GM21367 (cell line): ENCODE data around the gene NLRP6.

ENCODE experiments used
- ATAC-seq: cut with Tn5 transposase; IDR thresholded peaks from one replicate; pipeline ENCODE4 v1.9.1; 2021; ENCODE audit not compliant: unreplicated experiment

NLRP6 gene

DNA sequence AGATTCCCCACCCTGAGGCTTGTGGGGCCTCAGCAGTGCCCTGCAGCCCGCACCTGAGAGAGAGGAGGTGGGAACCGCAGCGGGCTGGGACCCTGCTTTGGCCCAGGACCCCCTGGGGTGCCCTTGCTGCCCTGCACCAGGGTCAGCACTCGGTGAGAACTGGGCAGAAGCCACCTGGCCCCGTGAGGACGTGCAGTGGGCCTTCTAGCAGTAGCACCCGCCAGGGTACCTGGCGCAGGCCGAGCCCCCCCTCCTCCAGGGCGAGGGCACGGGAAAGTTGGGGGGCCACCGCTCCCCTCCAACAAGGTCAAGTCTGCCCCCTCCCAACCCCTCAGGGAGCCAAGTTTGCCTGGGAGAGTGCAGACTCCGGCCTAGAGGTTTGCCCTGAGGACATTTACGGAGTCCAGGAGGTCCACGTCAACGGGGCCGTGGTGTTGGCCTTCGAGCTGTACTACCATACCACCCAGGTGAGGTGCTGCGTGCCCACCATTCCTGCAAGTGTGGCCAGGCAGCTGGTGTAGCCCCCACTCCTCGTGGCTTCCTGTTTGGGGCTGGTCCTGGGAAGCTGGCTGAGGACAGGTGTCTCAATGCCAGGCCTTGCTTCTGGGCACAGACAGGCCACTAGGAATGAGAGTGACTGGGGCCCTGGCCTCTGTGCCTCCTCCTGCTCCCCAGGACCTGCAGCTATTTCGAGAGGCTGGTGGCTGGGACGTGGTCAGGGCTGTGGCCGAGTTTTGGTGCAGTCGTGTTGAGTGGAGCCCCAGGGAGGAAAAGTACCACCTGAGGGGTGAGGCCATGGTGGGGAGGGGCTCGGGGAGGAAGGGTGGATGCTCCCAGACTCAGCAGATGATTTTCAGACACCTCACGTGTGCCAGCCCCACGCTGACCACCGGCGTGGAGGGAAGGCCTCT is 14.3 kb downstream of the NLRP6 start:
- no peak for ATAC-seq

DNA sequence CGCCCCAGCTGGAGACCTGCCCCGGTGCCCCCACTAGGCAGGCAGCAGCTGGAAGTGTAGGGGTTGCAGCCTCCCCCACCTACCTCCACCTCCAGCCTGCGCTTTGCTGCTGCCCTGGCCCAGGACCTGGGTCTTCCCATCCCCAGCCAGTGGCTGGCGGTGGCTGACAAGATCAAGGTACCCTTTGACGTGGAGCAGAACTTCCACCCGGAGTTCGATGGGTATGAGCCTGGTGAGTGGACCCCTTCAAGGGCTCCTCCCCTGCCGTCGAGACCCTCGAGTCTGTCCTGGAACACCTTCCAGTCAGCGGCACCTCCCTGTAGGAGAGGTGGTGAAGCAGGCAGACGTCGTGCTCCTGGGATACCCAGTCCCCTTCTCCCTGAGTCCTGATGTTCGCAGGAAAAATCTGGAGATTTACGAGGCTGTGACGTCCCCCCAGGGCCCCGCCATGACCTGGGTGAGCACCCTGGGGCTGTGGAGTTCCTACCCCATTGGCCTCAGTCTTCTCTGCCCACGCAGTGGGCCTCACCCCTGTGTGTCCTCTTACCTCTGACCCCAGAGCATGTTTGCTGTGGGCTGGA is 15.2 kb downstream of the NLRP6 start:
- no peak for ATAC-seq

DNA sequence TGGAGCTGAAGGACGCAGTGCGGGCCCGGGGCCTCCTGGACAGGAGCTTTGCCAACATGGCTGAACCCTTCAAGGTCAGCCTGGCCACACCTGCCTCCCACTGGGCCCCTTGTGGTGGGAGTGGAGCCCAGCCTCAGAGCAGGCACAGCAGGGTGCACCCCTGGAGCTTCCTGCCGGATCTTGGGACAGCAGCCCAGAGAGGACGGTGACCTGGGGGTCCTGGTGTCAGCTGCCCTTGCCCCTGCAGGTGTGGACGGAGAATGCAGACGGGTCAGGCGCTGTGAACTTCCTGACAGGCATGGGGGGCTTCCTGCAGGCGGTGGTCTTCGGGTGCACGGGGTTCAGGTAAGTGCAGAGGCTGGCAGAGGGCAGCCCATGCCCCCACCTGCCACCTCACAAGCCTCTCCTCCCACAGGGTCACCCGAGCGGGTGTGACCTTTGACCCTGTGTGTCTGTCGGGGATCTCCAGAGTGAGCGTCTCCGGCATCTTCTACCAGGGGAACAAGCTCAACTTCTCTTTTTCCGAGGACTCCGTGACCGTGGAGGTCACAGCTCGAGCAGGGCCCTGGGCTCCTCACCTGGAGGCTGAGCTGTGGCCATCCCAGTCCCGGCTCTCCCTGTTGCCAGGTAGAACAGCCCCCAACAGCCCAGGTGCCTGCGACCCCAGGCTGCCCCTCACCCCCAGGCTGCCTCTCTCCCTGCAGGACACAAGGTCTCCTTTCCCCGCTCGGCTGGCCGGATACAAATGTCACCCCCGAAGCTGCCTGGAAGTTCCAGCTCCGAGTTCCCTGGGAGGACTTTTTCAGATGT is 15.8 kb downstream of the NLRP6 start:
- ATAC-seq: no peak

DNA sequence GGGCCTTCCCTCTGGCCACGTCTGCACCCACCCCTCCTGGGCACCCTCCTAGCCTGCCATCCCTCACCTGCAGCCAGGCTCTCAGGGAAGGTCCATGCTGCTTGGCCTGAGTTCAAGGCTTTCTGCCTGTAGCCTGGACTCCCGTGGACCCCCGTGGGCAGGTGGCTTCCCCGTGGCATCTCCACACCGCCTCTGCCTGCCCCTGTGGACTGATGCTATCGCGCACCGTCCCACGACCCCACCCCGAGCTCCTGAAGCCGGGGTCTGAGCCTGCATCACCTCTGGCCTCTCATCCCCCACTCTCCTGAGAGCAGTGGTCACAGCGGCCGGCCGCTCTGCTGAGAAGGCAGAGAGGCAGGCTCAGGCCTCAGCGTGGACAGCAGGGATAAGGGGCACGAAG is 16.6 kb downstream of the NLRP6 start:
- no peak for ATAC-seq

DNA sequence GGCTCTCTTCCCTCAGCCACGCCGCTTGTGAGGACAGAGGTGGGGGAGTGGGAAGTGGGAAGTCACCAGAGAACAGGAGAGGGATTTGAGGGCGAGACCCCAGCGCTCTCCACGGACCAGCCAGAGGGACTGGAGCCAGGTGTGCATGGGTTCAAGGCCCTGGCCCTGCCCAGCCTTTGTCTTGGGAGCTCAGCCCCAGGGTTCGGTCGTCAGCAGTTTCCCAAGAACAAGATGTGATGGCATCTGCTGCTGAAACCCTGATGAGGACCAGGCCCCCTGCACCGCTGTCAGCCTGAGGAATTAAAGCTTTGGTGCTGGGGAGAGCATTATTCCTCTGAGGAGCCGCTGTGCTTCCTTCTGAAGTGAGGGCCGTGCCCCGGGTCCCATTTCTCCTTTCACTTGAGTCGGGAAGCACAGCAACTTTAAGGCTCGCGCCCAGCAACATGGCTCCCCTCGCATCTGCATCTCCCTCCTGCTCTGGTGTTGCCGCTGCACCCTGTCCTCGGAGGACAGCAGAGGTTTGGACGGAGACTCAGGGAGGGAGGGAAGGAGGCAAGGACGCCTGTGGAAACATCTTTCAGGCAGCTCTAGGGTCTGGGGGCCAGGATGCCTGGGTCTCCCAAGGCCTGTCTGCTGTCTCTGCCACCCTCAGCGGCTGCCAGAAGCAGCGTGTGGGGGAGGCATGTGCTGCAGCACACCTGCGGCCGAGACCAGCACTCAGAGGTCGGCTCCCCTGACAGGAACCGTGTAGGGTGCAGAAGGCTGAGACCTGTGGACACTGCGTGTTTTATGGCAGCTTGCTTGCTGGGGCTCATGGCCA is 17.4 kb downstream of the NLRP6 start:
- no peak for ATAC-seq

DNA sequence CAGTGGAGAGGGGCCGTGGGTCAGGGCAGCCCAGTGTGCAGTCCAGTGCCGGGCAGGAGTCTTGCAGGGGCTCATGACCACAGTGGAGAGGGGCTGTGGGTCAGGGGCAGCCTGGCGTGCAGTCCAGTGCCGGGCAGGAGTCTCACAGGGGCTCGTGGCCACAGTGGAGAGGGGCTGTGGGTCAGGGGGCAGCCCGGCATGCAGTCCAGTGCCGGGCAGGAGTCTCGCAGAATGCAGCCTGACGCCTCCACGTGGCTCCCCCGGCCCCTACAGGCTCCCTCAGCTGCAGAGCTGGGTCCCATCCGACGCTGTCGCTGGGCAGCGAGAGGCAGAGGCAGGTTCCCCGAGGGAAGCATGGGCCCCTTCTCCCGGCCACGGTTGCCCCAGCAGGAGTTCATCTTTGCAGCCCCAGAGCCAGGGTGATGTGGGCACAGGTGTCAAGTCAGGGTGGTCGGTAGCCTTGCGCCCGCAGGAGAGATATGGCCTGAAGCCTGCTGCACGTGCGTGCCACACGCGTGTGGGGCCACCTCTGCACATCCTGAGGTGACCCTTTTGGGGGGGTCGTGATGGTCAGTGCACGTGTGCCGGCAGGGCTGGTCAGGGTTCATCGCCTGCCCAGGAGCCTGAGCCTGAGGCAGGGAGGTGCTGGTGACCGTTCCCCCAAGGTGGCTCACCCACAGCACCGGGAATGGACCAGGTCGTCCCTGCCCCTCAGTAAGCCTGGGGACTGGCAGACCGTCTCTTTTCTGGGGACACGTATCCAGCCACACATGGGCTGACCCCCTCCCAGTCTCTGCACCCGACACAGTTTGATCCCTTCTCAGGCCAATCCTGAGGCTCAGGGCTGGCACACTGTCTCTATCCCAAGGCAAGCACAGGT is 18.2 kb downstream of the NLRP6 start:
- ATAC-seq: no peak

DNA sequence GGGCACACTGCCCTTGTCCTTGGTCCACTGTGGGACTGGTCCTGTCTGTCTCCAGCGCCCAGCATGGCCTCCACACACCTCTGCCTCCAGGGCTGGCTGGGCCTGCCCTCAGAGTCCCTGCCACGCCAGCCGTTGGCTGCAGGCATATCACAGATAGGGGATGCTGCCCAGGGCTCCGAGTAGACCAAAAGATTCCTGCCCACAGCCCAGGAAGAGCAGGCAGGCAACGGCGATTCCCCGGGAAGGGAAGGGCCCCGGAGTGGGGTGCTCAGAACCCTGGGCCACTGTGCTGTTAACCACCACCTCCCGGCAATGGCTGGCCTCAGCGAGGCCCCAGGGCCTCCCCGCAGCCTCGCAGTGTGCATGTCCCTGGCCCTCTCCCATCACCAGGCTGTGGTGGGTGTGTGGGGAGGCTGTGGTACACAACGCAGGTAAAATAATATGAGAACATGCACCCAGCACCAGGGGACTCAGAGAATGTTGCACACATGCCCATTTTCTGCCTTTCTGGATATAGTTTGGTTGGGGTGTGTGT is 18.9 kb downstream of the NLRP6 start:
- no peak for ATAC-seq

DNA sequence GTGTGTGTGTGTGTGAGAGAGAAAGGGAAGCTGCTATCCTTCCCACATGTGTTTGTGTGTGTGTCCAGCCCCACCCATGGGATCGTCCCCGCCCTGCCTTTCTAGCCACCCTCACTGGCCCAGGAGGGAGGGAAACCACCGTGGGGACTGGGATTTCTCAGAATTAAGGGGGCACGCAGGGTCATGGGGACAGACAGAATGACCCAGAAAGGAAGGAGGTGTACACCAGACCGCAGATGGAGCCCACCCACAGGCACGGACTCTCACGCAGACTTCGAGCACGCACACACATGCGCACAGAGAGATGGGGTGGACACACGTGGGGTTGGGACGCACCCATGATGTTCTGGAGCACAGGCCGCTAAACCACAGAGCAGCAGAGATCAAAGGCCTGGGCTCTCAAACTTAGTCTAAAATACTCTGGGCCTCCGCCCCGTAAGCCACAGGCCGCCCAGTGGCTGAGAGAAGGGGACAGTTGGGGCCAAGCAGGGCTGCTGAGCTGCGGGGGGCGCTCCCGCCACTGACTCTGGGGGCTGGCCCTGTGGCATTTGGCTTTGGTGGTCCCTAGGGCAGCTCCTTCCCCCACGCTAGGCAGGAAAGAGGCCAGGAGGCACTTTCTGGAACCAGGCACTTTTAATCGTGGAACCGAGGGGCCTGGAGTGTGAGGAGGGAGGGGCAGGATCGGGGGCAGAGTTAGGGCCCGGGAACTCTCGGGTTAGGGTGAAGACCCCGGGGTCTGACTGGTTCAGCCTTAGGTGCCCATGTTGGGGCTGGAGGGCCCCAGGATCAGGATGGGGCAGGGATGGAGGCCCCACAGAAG is 19.6 kb downstream of the NLRP6 start:
- no peak for ATAC-seq

DNA sequence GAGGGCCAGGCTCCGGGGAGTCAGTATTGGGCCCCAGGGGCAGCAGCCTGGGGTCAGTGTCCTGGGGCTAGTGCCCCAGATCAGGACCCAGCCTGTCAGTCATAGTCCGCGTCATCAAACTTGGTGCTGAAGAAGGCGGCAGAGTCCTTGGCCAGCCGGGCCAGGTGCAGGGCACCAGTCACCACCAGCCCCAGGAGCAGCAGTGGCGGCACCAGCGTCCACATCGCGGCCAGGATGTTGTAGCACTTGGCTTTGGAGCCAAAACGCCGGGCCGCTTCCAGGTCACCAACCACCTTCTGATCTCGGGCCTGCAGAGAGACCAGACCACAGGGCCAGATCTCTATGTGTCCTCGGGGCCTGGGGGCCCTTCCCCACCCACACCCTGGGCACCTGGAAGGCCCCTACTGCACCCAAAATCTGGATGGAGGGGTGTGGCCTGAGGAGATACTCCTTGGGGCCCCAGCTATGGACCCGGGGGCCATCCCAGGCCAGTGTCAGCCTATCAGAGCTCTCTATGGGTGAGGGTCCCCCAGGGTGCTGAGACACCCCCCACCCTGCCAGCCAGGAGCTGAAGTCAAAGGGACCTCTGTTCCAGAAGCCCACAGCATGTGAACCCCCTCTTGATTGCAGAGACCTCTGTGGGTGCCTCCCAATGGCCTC is 20.3 kb downstream of the NLRP6 start:
- ATAC-seq: no peak

DNA sequence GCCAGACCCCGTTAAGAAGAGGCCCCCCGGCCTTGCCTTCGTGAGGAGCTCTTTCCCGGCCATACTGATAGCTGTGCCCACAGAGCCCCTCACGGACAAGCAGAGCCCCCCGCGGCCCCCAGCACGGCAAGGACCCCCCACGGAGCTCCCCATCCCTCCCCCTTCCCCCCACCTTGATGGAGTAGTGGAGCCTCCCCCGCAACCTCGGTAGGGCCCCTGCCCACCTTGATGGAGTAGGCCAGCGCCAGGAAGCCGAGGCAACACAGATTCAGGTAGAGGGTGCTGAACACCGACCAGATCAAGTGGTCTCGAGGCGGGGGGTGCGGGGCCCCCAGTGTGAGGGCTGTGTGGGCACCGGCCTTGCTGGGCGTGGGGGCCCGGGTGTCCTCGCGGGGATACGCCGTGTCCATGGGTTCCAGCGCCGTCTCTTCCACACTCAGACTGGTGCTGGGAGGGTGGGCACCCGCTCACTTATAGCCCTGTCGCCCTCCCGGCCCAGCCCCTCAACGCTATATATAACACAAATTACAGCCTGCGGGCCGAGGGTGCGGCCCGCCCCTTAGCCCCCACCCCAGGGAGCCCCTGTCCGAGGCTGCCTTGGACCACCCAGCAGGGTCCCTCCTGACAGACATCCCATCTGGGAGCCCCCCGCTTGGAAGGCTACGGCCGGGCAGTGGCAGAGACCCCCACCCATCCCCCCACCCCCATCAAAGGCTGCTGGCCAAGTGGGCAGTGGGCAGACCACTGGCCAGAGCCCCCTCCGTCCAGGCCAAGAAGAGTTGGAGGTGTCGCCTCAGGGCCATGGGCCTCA is 21.1 kb downstream of the NLRP6 start, which contains the start of gene IFITM5:
Gene IFITM5, minus strand, starts transcription at position 446 of the 811 bp plus-strand sequence. Its CDS starts 36 bp downstream, at position 410.
- ATAC-seq: no peak

DNA sequence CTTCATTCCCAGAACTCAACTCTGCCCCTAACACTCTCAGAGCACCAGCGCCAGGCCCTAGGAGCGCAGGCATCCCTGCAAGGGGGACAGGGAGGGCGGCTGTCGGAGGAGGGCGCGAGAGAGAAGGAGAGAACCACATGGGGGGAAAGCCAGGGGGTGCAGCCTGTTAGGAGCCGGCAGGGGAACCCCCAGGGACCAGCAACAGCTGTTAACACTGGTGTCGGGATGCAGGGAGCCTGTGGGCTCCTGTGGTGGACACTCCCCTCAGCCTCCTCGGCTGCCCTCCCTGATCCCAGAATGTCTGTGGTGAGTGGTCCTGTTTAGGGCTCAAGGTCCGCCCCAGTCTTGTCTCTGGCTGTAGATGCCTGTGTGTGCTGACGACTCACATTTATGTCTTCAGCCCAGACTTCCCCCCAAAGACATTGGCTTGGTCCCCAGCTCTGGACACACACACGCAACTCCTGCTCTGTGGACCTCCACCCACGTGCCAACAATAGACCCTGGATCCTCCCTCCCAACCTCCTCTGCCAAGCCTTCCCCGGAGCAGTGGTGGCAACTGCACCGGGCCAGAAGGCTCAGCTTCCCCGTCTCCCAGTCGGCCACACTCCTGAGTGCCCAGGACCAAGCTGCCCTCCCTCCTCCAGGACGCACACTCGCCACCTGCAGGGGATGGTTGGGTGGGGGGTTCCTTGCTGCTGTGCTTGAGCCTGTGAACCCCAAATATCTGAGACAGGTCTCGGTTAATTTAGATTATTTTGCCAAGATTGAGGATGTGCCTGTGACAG is 21.9 kb downstream of the NLRP6 start:
- no peak for ATAC-seq

DNA sequence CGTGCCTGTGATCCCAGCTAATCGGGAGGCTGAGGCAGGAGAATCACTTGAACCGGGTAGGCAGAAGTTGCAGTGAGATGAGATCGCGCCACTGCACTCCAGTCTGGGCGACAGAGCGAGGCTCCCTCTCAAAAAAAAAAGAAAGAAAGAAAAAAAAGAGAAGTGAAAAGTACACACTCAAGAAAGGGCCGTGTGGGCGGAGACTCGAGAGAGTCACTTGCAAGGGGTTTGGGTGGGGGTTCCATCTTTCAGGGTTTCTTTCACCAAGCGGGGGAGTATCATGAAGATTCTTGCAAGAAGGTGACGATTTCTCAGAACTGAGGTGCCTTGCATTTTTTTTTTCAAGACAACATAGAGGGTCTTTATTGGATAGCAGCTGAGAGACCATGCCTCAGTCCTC is 25.2 kb downstream of the NLRP6 start:
- ATAC-seq: no peak

DNA sequence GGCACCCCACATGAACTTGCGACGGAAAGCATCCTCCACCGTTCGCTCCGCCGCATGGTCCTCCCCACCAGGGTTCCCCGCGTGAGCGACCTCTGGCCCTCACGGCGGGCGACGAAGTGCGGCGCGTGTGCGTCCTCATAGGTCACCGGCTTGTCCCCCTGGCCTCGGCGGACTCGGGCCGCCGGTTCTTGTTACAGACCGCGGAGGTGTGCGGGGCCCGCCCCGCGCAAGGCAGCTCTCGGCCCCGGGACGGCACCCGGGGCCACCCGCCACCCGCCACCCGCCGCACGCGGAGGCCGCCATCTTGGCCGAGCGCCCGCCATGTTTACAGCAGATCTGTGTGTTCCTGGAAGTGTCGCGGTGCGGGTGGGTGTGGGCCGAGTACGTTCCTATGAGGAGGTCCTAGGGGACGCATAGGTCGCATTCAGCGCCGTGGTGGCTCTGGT is 25.9 kb downstream of the NLRP6 start:
- no peak for ATAC-seq

DNA sequence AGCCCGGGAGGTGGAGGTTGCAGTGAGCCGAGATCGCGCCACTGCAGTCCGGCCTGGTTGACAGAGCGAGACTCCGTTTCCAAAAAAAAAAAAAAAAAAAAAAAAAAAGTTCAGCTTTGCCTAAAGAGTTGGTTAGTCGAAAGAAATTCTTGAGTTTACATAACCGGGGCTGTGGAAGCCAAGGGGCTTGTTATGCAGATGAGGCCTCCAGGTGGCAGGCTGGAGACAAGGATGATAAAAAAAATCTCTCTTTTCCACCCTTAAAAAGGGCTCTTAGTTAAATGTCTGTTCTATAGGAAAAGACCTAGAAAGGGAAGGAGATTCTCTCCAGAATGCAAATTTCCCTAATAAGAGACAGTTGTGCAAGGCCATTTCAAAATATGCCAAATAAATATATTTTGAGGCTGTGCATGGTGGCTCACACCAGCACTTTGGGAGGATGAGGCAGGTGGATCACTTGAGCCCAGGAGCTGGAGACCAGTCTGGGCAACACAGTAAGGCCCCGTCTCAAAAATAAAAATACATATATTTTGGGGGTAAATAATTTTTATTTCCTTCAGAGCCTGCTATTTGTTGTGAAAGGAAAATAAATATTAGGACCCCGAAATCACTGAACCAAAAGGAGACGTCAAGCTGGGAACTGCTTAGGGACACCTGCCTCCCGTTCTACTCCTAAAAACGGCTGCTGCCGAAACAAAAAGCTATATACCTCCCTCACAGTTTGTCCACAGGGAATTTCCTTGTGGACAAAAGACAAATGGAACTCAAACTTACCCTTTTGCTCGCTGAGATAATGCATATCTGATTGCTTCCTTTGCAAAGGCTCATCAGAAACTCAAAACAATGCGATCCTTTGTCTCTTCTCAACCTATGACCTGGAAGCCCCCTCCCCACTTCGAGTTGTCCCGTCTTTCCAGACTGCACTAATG is 27.0 kb downstream of the NLRP6 start:
- no peak for ATAC-seq

DNA sequence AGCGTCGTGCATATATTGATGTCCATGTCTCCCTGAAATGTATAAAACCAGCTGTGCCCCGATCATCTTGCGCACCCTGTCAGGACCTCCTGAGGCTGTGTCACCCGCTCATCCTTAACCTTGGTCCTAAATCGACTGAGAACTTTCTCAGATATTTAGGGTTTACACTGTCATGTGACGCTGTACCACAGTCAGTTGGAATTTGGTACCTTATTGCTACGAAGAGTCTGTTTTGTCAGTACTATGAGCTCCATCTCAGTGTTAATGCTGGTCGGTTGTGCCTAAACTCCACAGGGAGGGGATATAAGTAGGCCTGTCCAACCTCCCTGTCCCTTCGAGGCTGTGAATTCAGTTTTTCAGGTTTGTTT is 27.6 kb downstream of the NLRP6 start:
- ATAC-seq: no peak
